OCI-M1 (cell line): Measurements from ENCODE around the gene EML5.

Experiments
- DNase-seq: peaks from one replicate; lab custom pipeline; 2025; lab: John Stamatoyannopoulos, UW

The EML5 gene

DNA sequence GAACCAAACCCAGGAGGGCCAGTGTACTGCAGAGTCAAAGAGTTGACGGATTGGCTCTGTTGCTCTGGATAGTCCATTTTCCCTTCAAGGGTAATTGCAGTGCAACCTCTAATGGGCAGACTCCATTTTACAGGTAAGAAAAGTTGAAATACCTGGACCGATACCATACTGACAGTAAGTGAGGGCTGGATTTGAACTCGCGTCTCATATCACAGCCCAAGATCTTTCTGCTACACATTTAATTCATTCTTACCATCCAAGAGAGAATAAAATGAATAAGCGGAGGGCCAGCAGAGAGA lies 230.3 kb downstream of the EML5 start:
- DNase-seq: no peak
